HG02623 (cell line): Measurements from ENCODE around the gene VAX1.
"Not testable (repeated sequence)": the region's sequence is repeated elsewhere in the genome, so short reads cannot be mapped to it uniquely, and the experiment has no call there.

Experiments
- ATAC-seq: cut with Tn5 transposase; IDR thresholded peaks from one replicate; pipeline ENCODE4 v1.9.1; 2021; ENCODE audit warnings: moderate library complexity; ENCODE audit not compliant: unreplicated experiment

The VAX1 gene, protein sequence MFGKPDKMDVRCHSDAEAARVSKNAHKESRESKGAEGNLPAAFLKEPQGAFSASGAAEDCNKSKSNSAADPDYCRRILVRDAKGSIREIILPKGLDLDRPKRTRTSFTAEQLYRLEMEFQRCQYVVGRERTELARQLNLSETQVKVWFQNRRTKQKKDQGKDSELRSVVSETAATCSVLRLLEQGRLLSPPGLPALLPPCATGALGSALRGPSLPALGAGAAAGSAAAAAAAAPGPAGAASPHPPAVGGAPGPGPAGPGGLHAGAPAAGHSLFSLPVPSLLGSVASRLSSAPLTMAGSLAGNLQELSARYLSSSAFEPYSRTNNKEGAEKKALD

DNA sequence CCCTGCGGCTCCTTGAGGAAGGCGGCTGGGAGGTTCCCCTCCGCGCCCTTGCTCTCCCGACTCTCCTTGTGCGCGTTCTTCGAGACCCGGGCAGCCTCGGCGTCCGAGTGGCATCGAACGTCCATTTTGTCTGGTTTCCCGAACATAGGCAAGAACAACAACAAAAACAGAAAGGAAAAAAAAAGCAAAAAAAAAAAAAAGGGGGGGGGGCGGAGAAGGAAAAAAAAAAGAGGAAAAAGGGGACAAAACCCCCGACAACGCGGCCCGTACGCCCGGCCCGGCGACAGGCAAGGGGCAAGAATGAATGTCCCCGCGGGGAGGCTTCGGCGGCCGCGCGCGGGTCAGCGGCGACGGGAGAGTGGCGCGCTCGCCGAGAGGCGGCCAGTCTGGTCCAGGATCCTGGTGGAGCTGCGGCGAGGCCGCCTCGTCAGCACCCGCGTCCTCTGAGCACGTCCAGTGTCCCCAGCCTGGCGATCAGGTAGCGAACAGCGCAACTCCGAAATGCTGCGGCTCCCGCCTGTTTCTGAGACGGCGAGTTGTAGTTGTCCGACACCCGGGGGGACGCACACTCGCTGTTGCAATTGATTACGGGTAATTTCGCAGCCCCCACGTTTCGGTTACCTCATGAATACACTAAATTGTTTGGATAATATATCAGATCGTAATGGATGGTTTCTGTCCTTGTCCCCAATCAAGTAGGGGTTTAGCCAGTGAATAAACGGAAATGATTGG is at the start of gene VAX1:
Gene VAX1 (minus strand): TSS at position 360 of the 732 bp plus-strand sequence. CDS start 214 bp downstream, at position 146.
- no peak for ATAC-seq

DNA sequence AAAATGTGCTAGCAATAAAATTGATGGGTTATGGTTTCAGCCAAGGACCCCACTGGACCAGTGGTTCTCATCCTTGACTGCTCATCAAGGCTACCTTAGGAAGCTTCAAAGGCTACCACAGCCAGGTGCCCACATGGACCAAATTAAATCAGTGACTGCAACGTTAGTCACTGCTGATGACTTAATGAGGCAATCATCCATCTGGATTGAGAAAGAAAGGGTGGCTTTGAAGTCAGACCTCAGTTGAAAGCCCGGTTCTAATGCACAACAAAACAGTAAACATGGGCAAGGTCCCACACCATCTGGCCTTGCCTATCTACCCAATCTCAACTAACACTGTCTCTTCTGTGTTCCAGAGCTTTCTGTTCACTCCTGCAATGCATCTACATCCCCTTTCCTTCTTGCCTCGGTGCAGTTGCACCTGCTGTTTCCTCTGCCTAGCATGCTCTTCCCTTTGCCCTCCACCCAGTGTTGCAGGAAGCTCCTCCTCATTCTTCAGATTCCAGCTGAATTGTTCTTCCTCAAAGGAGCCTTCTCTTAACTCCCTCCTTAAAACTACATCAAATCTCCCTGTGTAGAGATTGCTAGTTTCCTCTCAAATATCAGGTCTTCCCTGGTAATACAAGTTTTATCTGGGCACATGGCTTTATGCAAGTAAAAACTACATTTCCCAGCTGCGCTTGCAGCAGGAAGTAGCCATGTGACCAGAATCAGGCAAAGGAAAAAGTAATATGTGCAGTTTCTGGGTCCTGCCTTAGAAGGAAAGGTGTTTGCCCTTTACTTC is 49.0 kb upstream of the VAX1 start:
- ATAC-seq = no peak

DNA sequence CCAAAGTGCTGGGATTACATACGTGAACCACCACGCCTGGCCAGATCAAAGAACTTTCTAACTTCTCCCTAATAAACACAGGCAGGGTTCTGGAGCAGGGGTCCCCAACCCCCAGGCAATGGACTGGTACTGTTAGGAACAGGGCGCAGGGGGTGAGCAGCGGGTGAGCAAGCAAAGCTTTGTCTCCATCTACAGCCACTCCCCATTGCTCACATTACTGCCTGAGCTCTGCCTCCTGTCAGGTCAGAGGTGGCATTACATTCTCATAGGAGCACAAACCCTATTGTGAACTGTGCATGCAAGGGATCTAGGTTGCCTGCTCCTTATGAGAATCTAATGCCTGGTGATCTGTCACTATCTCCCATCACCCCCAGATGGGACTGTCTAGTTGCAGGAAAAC is 47.7 kb upstream of the VAX1 start:
- not testable (repeated sequence) for ATAC-seq

DNA sequence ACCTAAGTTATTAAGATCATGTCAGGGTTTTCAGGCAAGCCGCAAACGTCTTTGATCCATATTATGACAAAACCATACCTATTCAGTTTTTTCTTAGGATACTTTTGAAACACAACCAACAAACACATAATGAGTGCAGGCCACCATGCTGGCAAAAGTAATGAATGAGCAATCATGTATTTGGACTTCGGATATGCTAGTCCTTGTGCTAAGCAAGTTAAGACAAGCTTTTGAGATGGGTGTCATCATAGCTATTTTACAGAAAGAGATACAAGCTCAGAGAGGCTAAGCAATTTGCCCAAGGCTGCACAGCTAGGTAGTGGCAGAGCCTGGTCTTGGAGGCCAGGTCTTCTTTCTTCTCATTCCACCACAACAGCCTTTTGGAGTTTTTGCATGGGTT is 46.8 kb upstream of the VAX1 start:
- ATAC-seq = no peak

DNA sequence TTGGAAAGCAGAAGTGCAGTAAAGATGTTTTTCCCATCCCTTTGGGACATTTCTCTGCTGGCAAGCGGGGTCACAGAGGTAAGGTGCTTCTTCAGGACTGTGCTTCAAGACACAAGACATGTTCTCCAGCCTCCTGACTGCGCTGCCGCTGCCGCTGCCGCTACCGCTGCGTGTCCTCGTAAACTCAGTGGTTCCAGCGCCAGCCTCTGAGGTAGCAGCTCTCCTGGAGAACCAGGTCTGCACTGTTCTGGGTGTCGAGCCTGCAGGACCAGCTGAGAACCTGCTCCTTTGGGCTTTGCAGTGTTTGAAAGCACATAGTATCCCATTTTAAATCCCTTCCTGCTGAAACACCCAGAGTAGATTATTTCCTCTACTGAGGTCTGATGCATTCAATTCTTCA is 46.2 kb upstream of the VAX1 start:
- no peak for ATAC-seq

DNA sequence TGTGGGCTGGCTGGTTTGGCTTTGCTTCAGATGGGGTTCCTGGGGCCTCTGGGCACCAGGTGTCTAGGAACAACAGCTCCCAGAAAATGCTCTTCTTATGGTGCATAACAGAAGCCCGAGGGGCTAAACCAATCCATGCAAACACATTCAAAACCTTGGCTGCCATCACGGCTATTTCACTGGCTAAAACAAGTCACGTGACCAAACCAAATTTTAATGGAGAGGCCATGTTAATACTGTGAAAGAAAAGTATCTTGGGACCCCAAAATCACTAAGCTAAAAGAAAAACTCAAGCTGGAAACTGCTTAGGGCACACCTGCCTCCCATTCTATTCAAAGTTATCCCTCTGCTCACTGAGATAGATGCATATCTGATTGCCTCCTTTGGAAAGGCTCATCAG is 40.1 kb upstream of the VAX1 start:
- no peak for ATAC-seq

DNA sequence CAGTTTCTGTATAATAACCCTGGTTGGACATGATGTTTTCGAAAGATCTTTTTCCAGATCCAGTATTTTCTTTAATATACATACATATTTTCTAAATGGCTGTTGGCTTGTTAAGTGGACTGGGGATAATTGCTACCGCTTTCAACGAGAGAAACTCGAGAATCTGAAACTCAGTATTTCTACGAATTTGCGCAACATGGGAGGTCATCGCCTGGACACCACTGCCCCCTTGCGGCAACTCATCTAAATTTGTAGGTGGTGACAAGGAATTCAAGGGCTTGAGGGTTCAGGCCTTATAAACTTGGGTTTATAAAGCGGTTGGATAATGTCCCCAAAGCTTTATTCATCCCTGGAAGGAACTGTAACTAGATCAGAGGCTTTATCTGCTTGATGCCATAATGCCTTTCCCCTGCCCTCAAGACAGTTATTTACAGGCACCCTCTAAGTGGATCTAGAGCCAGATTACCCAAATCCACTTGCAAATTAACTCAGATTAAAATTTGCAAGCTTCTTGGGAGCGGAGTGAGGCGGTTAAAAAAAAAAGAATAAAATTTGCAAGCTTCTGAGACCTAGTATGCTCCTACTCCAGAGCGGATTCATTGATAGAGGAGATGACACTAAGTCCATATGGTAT is 37.9 kb upstream of the VAX1 start:
- peak; percentile 47 for ATAC-seq

DNA sequence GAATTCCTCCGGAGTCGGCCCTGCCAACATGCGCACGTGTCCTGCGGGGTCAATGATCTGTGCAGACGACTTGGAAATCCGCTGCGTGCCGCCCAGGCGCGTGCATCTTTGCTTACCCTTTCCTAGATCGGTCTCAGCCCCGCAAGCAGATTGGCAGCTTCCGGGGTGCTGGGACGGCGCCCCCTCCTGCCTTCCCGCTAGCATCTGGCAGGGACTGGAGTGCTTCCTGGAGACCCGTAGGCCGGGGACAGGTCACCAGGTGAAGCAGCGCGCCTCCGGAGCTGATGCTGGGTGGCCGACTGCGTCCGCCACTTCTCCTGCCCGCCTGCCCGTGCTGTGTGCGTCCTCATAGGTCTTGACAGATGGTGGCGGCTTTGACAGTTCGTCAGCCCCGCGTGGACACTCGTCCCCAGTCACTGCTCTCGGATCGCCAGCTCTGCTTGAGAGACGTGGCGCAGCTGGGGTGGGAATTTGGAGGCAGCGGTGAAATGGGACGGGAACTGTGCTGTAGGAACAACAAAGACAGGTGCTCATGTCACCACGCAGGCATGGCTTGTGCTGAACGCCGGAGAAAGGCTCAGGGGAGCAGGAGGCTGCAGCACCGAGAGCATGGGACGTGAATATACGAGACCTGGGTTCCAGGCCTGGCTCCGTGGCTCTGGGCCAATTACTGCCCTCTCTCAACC is 37.3 kb upstream of the VAX1 start:
- ATAC-seq = peak; percentile 19

DNA sequence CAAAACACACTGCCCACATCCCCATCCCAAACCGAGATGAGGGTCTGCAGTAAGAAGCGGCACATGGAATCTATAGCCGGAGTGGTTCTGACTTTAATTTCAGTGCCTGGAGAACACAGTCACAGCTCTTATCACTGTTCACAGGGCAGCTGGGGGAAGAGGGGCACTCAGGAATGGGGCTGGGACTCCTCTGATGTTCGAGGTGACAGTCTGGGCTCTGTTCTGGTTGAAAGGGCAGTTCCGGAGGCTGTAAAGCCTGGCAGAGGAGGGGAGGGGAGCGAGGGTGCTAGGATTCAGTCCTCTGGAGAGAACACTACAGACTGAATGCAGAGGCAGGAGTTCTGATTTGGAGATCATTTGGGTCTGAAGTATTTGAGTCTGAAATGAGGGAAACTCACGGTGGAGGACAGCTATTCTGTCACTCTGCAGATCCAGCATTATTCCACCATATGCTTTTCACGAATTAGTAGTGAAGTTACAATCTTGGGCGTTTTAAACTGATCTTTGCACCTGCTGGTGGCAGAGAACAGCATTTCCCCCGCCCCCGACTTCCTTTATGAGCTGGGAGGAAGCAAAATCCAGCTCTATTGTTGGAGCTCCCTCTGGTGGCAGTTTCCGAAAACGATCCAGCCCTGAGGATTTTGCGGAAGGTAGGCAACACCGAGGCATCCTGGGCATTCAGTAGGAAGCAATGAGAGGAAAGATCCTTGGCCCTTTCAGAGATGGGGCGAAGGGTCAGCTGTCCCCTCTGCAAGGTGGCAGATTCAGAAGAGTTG is 36.6 kb upstream of the VAX1 start:
- ATAC-seq = peak; percentile 77

DNA sequence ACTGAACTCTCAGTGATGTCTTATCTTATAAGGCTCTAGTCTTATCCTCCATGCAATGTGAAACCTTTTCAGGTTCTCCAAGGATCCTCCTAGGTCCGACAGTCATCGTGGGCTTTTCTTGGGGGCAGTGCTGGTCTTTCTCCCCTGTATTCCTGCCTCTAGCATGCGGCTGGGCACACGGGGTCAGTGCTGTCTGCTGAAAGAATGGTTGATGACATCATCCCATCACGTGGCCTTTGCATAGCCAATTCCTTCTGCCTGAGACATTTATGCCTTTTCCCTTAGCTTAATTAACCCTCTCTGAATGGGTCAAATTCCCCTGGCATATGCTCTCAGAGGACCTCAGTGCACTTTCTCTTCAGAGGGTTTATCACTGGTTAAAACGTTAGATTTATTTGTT is 32.2 kb upstream of the VAX1 start:
- ATAC-seq = no peak

DNA sequence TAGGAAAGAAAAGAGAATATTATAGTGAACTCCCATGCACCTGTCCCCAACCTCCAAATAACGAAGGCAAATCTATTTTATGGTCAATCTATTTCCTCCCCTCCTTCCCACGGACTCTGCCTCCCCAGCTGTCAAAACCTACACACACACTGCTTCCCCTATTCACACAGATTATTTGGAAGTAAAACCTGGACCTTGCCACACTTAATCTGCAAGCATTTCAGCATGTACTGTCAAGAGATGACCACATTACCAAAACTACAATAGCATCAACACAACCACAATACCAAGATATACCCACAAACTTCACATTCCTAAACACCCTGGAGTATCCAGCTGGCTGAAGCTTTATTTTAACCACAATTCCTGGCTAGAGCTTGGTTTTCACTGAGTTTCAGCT is 31.4 kb upstream of the VAX1 start:
- no peak for ATAC-seq

DNA sequence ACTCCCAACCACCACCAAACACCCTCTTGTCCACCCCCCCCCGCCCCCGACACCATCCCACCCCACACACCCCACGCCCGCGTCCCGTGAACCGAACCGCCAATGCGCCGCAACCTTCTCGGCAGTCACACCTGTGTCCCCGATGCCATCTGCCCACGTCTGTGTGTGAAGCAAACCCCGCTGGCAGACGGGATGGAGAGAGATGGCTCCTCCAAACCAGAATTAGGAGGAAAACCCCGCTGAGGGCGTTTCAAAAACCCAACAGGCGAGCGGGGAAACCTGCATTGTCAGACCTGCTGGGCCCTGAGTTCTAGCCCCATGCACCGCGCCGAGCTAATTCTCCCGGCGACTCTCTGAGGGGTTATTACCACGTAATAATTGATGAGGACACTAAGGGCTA is 30.7 kb upstream of the VAX1 start:
- no peak for ATAC-seq

DNA sequence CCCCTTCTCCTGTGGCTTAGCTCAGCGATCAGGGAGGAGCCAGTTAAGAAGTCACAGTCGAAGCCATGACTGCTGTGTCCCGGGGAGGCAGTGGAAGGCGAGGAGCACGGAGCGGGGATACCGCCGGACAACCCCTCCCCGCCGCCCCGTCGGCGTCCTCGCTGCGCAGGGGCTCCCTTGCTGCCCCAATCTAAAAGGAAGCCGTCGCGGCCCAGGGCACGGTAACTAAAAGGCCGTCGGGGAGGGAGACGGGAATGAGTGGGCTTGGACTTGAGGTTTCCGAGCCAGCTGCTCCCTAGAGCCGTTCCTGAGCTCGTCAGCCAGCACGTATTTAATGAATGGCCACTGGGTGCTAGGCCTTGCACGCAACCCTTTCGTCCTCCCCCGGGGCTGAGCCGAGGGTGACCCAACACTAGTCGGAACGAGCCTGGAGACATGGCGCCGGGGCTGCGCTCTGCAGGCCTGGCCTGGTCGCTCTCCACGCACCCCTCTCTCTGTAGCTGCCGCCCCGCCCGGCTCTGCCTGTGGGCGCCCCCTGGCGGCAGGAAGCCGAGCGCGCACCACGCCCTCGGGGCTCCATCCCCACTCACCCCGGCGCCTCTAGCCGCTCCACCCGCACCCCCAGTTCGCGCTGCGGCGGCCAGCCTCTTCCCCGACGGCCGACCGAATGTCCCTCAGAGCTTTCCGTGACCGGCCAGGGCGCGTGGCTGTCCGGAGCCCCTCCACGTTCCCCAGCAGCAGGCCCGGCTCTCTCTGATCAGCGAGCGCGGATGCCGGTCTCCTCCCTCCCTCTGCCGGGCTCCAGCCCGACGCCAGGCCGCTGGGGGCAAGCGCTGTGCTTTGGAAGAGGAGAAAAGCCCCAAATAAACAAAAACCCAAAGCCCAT is 30.0 kb upstream of the VAX1 start:
- peak; percentile 80 for ATAC-seq

DNA sequence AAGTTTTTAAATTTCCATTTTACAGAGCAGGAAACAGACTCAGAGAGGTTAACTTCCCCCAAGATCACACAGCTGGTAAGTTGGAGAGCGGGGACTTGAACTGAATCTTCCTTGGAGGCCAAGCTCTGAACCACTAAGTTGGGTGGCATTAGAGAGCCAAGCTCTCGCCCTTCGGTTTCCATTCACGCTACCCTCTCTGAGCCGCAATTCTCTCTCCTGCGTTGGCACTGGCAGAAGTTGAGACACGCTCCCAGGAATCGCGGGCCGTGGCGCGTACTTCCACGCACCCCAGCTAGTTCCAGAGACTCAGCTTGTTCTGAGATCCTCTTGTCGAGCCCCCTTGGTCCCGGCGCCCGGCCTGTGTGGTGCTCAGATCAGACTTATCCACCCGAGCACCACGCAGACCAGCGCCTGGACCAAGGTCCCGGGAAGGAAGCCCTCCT is 29.3 kb upstream of the VAX1 start:
- ATAC-seq = no peak

DNA sequence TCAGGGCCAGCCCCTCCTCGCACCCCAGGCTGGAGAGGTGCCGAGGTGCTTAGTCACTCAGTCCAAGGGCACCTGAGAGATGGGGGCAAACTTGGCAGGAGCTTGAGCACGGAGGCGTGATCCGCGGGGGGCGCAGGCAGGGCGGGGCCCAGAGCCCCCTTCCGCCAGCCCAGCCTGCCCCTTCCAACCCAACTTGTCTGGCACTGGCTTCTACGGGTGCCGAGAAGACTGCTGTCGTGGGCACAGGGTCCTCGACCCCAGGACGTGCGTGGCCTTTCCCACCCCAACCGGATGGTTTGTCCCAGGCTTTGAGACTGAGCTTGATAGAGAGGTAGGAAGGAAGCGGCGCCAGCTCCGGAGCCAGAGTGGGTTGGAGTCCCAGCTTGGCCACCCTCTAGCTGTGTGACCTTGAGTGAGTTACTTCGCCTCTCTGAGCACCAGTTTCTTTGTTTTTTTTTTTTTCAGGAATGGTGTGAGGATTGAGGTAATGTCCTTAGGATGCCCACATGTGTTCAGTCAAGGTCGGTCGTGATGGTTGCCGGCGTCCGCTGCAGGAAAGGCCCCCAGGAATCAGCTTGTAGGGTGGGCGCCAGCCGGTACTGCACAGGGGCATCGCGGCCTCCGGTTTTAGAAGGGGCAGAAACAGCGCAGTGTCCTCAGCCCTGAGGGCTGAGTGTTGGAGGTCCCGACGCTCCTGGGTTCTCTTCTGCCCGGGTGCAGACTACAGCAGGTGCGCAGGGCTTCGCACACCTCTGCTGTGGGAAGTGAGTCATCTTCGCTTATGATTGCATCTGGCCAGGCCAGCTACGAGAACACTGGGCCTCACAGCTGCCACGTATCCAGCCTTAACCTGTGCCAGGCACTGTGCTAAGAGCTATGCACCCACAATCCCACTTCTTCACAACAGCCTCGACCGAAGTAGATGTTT is 28.6 kb upstream of the VAX1 start:
- ATAC-seq = no peak

DNA sequence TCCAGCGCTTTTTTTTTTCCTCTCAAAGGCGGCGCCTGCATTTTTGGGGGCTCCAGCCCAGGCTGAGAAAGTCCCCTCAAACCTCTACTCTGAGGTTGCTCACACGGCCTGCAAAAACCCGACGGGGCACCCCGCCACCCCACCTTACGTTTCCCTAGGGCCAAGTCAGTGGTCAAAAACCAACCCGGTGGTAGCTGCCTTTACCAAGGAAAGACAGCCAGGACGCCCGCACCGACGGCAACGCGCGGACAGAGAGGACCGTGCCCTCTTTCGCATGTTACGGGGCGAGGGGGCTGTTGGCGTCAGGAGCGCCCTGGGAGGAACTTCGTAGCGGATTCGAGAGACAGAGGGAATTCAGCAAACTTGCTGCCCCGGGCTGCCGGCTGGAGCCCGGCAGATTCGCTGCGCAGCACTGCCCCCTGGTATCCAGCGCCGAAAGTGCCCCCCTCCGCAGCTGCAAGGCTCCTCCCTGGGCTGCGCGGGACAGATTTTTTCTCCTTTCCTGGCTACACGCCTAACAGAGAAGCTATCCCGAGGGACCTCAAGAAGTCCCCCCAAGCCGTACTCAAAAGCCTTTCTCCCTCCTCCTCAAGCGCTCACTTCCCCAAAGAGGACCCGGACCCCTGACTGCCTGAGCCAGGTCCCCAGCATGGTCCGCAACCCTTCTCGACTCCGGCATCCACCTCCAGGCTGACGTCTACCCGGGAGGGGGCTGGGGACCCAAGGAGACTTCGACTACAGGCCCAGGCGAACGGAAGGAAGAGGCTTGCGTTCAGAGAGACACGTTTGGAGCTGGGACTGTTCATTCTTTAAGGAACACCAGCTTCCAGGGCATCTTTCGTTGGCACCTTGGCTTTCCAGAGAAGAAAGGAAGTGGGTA is 27.7 kb upstream of the VAX1 start:
- ATAC-seq = no peak
